ENCODE results near the gene MTHFR.

GRCh38 chr1:11797525-11798216, 8.1 kb downstream of the MTHFR start:
- TF ChIP-seq GATA2 (IDR thresholded peaks at IDR 0.05; ENCODE audit: low read depth, low read length) (no peak), GATA3 (IDR thresholded peaks at IDR 0.05; ENCODE audit: low read depth, low read length) (no peak)
